ENCODE data around the gene USP49. TPM values are rescaled to one million over a fixed set of nuclear protein-coding genes. Genes with fewer than 3 reads are reported as not detected.
A peak's percentile ranks its signal among the peaks of the same experiment; 100 is the strongest.

The USP49 gene
- total RNA-seq, 1 experiment from 2014 or later = 10.7 TPM

GRCh38 chr6:41939848-41940758, 44.9 kb upstream of the USP49 start:
- Histone ChIP-seq H3K9ac (ENCODE audit: low read length) (peak overlapping the region; percentile 95), H3K79me2 (ENCODE audit: low read length) (peaks cover 47% of the 10 kb centered on the region), H4K20me1 (ENCODE audit: insufficient read depth, low read depth, low read length) (peaks cover 20% of the 10 kb centered on the region; the same call in 1 of the 2 replicates), H3K36me3 (ENCODE audit: insufficient read depth, low read length) (peaks cover 13% of the 10 kb centered on the region; the same call in 1 of the 2 replicates), H3K27me3 (ENCODE audit: low read length) (no peaks in the 10 kb centered on the region), H3K4me3 (ENCODE audit: low read length) (peak overlapping the region; percentile 97), H3K4me2 (ENCODE audit: low read depth, low read length, poor library complexity, severe bottlenecking) (peak overlapping the region; percentile 89), H3K4me1 (ENCODE audit: low read length) (peaks cover 64% of the 10 kb centered on the region), H3K9me3 (ENCODE audit: low read length) (no peaks in the 10 kb centered on the region), H2AFZ (ENCODE audit: low read length) (no peak overlapping the region), H3K9me2 (replicated peaks; ENCODE audit: insufficient read depth, low read length) (no peaks in the 10 kb centered on the region), H3K27ac (ENCODE audit: low read length) (peak overlapping the region; percentile 98)
- DNase-seq = peak; percentile 57

DNA sequence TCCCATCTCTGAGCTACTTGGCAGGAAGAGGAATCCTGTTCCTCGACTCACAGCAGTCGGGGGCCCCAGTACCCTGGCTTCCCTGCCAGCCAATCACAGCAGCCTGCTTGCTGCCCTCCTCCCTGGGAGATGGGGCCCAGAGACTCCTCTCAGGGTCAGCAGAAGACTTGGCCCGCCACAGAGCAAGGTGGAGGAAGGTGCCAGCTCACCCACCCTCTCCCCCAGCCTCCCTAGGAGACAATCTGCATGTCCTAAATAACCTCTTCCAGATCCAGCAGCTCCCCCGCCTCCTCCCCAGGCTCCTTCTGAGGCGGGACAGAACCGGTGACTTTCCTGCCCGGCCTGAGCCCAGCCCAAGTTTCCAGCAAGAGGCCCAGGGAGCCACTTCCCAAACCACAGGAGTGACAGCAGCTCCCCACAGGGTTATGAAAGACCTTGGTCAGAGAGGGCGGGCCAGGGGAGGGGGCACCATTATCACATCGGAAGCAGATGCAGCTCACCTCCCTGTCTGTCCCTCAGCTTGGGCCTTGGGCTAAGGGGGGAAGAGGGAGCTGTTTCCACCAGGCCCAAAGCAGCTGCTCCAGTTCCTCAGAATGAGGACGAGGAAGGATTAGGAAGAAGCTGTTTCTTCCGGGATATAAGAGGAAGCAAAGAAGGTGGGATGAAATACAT, 44.1 kb upstream of the USP49 start:
- H3K9me3 ChIP-seq (ENCODE audit: low read length) = no peaks in the 10 kb centered on the region
- H3K27me3 ChIP-seq (ENCODE audit: low read length) = no peaks in the 10 kb centered on the region
- H3K9ac ChIP-seq (ENCODE audit: low read length) = peak overlapping the region; percentile 95
- H3K79me2 ChIP-seq (ENCODE audit: low read length) = peaks cover 47% of the 10 kb centered on the region
- H3K36me3 ChIP-seq (ENCODE audit: insufficient read depth, low read length) = peaks cover 16% of the 10 kb centered on the region; the same call in 1 of the 2 replicates
- H4K20me1 ChIP-seq (ENCODE audit: insufficient read depth, low read depth, low read length) = peaks cover 24% of the 10 kb centered on the region
- no peaks in the 10 kb centered on the region for H3K9me2 ChIP-seq (replicated peaks; ENCODE audit: insufficient read depth, low read length)
- H3K4me1 ChIP-seq (ENCODE audit: low read length) = peaks cover 72% of the 10 kb centered on the region
- peak overlapping the region; percentile 89 for H3K4me2 ChIP-seq (ENCODE audit: low read depth, low read length, poor library complexity, severe bottlenecking)
- peak overlapping the region; percentile 98 for H3K27ac ChIP-seq (ENCODE audit: low read length)
- DNase-seq = peak; percentile 45
- H3K4me3 ChIP-seq (ENCODE audit: low read length) = peak overlapping the region; percentile 97
- H2AFZ ChIP-seq (ENCODE audit: low read length) = no peak overlapping the region

- Histone ChIP-seq H4K20me1 (ENCODE audit: insufficient read depth, low read depth, low read length) (peaks cover 24% of the 10 kb centered on the region), H3K27me3 (ENCODE audit: low read length) (no peaks in the 10 kb centered on the region), H3K27ac (ENCODE audit: low read length) (peak overlapping the region; percentile 98), H3K4me2 (ENCODE audit: low read depth, low read length, poor library complexity, severe bottlenecking) (peak overlapping the region; percentile 89), H3K79me2 (ENCODE audit: low read length) (peaks cover 47% of the 10 kb centered on the region), H2AFZ (ENCODE audit: low read length) (no peak overlapping the region), H3K36me3 (ENCODE audit: insufficient read depth, low read length) (peaks cover 16% of the 10 kb centered on the region; the same call in 1 of the 2 replicates), H3K9ac (ENCODE audit: low read length) (peak overlapping the region; percentile 95), H3K4me3 (ENCODE audit: low read length) (peak overlapping the region; percentile 97; the same call in 1 of the 2 replicates), H3K9me3 (ENCODE audit: low read length) (no peaks in the 10 kb centered on the region), H3K9me2 (replicated peaks; ENCODE audit: insufficient read depth, low read length) (no peaks in the 10 kb centered on the region), H3K4me1 (ENCODE audit: low read length) (peaks cover 78% of the 10 kb centered on the region)
- DNase-seq = peak; percentile 55
Measured at GRCh38 chr6:41938590-41939175, 43.5 kb upstream of the USP49 start.

GRCh38 chr6:41937861-41938574, 42.8 kb upstream of the USP49 start:
- peaks cover 85% of the 10 kb centered on the region for H3K4me1 ChIP-seq (ENCODE audit: low read length)
- peak overlapping the region; percentile 89 for H3K4me2 ChIP-seq (ENCODE audit: low read depth, low read length, poor library complexity, severe bottlenecking)
- H3K27me3 ChIP-seq (ENCODE audit: low read length) = no peaks in the 10 kb centered on the region
- H3K36me3 ChIP-seq (ENCODE audit: insufficient read depth, low read length) = peaks cover 17% of the 10 kb centered on the region
- peaks cover 47% of the 10 kb centered on the region for H3K79me2 ChIP-seq (ENCODE audit: low read length)
- no peak overlapping the region for H2AFZ ChIP-seq (ENCODE audit: low read length)
- peak overlapping the region; percentile 98 for H3K27ac ChIP-seq (ENCODE audit: low read length)
- peak; percentile 60 for DNase-seq
- peaks cover 24% of the 10 kb centered on the region for H4K20me1 ChIP-seq (ENCODE audit: insufficient read depth, low read depth, low read length)
- no peaks in the 10 kb centered on the region for H3K9me2 ChIP-seq (replicated peaks; ENCODE audit: insufficient read depth, low read length)
- peak overlapping the region; percentile 95; the same call in 1 of the 2 replicates for H3K9ac ChIP-seq (ENCODE audit: low read length)
- H3K4me3 ChIP-seq (ENCODE audit: low read length) = peak overlapping the region; percentile 97; the same call in 1 of the 2 replicates
- H3K9me3 ChIP-seq (ENCODE audit: low read length) = no peaks in the 10 kb centered on the region

DNA sequence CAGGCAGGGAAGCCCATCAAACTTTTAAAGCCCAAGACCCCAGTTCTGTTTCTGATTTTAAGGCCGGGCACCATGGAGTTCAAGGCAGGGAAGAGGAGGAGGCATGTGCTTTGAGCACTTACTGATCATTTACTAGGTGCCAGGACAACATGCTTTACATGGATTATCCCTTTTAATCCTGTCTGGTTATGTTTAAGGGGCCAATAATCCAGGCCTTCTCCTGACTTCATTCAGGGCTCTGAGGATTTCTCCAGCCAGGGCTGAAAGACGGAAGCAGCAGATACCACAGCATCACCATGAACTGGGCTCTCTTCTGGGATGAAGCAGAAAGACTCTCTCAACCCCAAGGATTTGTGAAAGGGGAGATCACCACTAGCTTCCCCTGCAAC, 42.3 kb upstream of the USP49 start:
- peaks cover 24% of the 10 kb centered on the region for H4K20me1 ChIP-seq (ENCODE audit: insufficient read depth, low read depth, low read length)
- H3K27me3 ChIP-seq (ENCODE audit: low read length) = no peaks in the 10 kb centered on the region
- peak overlapping the region; percentile 89 for H3K4me2 ChIP-seq (ENCODE audit: low read depth, low read length, poor library complexity, severe bottlenecking)
- DNase-seq = peak; percentile 44
- no peaks in the 10 kb centered on the region for H3K9me2 ChIP-seq (replicated peaks; ENCODE audit: insufficient read depth, low read length)
- no peak overlapping the region for H3K4me3 ChIP-seq (ENCODE audit: low read length)
- peaks cover 22% of the 10 kb centered on the region for H3K36me3 ChIP-seq (ENCODE audit: insufficient read depth, low read length)
- peak overlapping the region; percentile 98 for H3K27ac ChIP-seq (ENCODE audit: low read length)
- no peaks in the 10 kb centered on the region for H3K9me3 ChIP-seq (ENCODE audit: low read length)
- H3K4me1 ChIP-seq (ENCODE audit: low read length) = peaks cover 88% of the 10 kb centered on the region
- peaks cover 47% of the 10 kb centered on the region for H3K79me2 ChIP-seq (ENCODE audit: low read length)
- H2AFZ ChIP-seq (ENCODE audit: low read length) = no peak overlapping the region
- H3K9ac ChIP-seq (ENCODE audit: low read length) = peak overlapping the region; percentile 95

DNA sequence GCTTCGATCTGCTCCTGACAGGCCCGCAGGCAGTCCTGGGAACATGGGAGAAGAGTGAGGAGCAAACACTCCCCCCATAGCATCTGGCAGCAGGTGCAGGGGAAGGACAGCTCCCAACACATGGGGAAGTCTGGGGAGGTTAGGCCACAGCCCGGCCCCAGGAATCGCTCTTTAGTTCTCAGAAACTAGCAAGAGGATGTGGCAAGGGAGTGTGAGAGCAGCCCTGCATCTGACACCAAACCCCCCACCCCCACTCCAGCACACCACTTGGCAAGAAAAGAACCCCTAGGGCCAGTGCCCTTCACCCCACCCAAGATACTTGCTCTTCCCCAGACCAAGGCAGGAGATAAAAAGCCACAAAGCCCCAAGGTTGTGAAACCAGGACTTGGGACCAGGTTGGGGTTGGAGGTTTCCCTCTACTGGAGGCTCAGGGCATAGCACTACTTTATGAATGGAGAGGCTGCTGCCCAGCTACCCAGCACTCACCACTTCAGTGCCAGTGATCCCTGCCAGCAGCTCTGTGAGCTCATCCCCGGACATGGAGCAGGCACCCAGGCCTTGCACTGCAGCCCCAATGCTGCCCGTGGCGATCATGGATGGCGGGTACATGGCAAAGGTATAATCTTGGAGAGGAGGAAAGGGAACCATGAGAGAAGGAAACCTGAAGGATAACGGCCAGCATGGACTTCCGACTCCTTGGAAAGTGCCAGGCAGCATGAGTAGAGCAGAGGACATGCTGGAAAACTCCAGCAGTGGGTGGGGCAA, 41.1 kb upstream of the USP49 start:
- peaks cover 51% of the 10 kb centered on the region for H3K79me2 ChIP-seq (ENCODE audit: low read length)

GRCh38 chr6:41935685-41936072, 40.5 kb upstream of the USP49 start:
- Histone ChIP-seq H3K36me3 (ENCODE audit: insufficient read depth, low read length) (peaks cover 36% of the 10 kb centered on the region), H3K27ac (ENCODE audit: low read length) (peak overlapping the region; percentile 98), H4K20me1 (ENCODE audit: insufficient read depth, low read depth, low read length) (peaks cover 24% of the 10 kb centered on the region), H3K9ac (ENCODE audit: low read length) (peak overlapping the region; percentile 68), H3K9me3 (ENCODE audit: low read length) (no peaks in the 10 kb centered on the region), H2AFZ (ENCODE audit: low read length) (no peak overlapping the region), H3K27me3 (ENCODE audit: low read length) (no peaks in the 10 kb centered on the region), H3K9me2 (replicated peaks; ENCODE audit: insufficient read depth, low read length) (no peaks in the 10 kb centered on the region), H3K4me2 (ENCODE audit: low read depth, low read length, poor library complexity, severe bottlenecking) (peak overlapping the region; percentile 81), H3K79me2 (ENCODE audit: low read length) (peaks cover 45% of the 10 kb centered on the region), H3K4me3 (ENCODE audit: low read length) (peak overlapping the region; percentile 62), H3K4me1 (ENCODE audit: low read length) (peaks cover 99% of the 10 kb centered on the region)
- peak; percentile 61 for DNase-seq

More for the DNA sequence above, 41.1 kb upstream of the USP49 start:
- Histone ChIP-seq H3K4me2 (ENCODE audit: low read depth, low read length, poor library complexity, severe bottlenecking) (peak overlapping the region; percentile 81), H3K9me3 (ENCODE audit: low read length) (no peaks in the 10 kb centered on the region), H3K9ac (ENCODE audit: low read length) (peak overlapping the region; percentile 95), H3K27me3 (ENCODE audit: low read length) (no peaks in the 10 kb centered on the region), H3K36me3 (ENCODE audit: insufficient read depth, low read length) (peaks cover 33% of the 10 kb centered on the region), H2AFZ (ENCODE audit: low read length) (no peak overlapping the region), H3K9me2 (replicated peaks; ENCODE audit: insufficient read depth, low read length) (no peaks in the 10 kb centered on the region), H3K27ac (ENCODE audit: low read length) (peak overlapping the region; percentile 98), H3K4me3 (ENCODE audit: low read length) (peak overlapping the region; percentile 62), H4K20me1 (ENCODE audit: insufficient read depth, low read depth, low read length) (peaks cover 24% of the 10 kb centered on the region), H3K4me1 (ENCODE audit: low read length) (peaks cover 93% of the 10 kb centered on the region)
- DNase-seq = peak; percentile 92

Data from Karpas-422 (cell line).